GM12864 (cell line): ENCODE measurements around the gene C22orf23.

Source experiments
- DNase-seq: peaks from one replicate; pipeline ENCODE4 v3.0.0-alpha.2; 2011; ENCODE audit warnings: low read depth
- H3K4me3 ChIP-seq: 2 replicates; pipeline ENCODE4 v1.5.1; 2011; ENCODE audit warnings: mild to moderate bottlenecking, low read depth, low read length, control low read depth
- CTCF ChIP-seq: IDR thresholded peaks from 2 replicates; pipeline ENCODE4 v1.5.1; 2011; ENCODE audit warnings: low read depth, mild to moderate bottlenecking, moderate library complexity, low read length, control low read depth, inconsistent platforms; ENCODE audit errors: missing control alignments

The C22orf23 gene

GRCh38 chr22:37917874-37918548, 35.4 kb downstream of the C22orf23 start:
- no peak for TF ChIP-seq CTCF
- no peak overlapping the region for H3K4me3 ChIP-seq
- DNase-seq: no peak

GRCh38 chr22:37916311-37916710, 37.1 kb downstream of the C22orf23 start:
- no peak overlapping the region for H3K4me3 ChIP-seq
- TF ChIP-seq CTCF: no peak
- no peak for DNase-seq

- H3K4me3 ChIP-seq: no peak overlapping the region
- no peak for TF ChIP-seq CTCF
- no peak for DNase-seq
Measured at GRCh38 chr22:37913233-37913721, 40.1 kb downstream of the C22orf23 start.

GRCh38 chr22:37912171-37912570, 41.2 kb downstream of the C22orf23 start:
- no peak overlapping the region for H3K4me3 ChIP-seq
- DNase-seq: no peak
- no peak for TF ChIP-seq CTCF

- TF ChIP-seq CTCF: no peak
Measured at GRCh38 chr22:37911697-37912096, 41.7 kb downstream of the C22orf23 start.

GRCh38 chr22:37910890-37911672, 42.3 kb downstream of the C22orf23 start:
- TF ChIP-seq CTCF: no peak
- H3K4me3 ChIP-seq: no peak overlapping the region
- DNase-seq: no peak

More at GRCh38 chr22:37911697-37912096, 41.7 kb downstream of the C22orf23 start:
- no peak for DNase-seq
- no peak overlapping the region for H3K4me3 ChIP-seq
